Upper lobe of right lung (tissue), 1 donor: Measurements from ENCODE around the gene MKRN1. TPM values are rescaled to one million over a fixed set of nuclear protein-coding genes. Genes with fewer than 3 reads are reported as not detected.
"Not testable (repeated sequence)": the region's sequence is repeated elsewhere in the genome, so short reads cannot be mapped to it uniquely, and the experiment has no call there.

Source experiments
- ATAC-seq: fragments of 200-7000 bp; cut with Tn5 transposase; one replicate; pipeline ENCODE4 v1.9.1; 2020; ENCODE audit warnings: mild to moderate bottlenecking, moderate library complexity
- DNase-seq: peaks from one replicate; pipeline ENCODE4 v3.0.0-alpha.2; 2020
- H3K27ac ChIP-seq: fragments of 200-600 bp; one replicate; pipeline ENCODE4 v1.8.0; 2022
- H3K27me3 ChIP-seq: fragments of 200-600 bp; one replicate; pipeline ENCODE4 v1.8.0; 2022; ENCODE audit warnings: mild to moderate bottlenecking
- H3K36me3 ChIP-seq: fragments of 200-600 bp; one replicate; pipeline ENCODE4 v1.8.0; 2022
- H3K4me1 ChIP-seq: fragments of 200-600 bp; one replicate; pipeline ENCODE4 v1.8.0; 2022
- H3K4me3 ChIP-seq: fragments of 200-600 bp; one replicate; pipeline ENCODE4 v1.8.0; 2022; ENCODE audit warnings: mild to moderate bottlenecking
- H3K9me3 ChIP-seq: fragments of 200-600 bp; one replicate; pipeline ENCODE4 v1.8.0; 2022
- CTCF ChIP-seq: fragments of 200-600 bp; IDR thresholded peaks from one replicate; pipeline ENCODE4 v1.8.0; 2022; ENCODE audit warnings: antibody characterized with exemption
- intact Hi-C: fragments of 100-400 bp; cut with DNase I; formaldehyde crosslinking; loops from one replicate; pipeline ENCODE4 v1.11.0; 2022
- total RNA-seq: library from RNA; stranded (reverse); fragmentation: NEBNext Ultra II Directional; extraction: Animal tissue kit (Norgen Biotek cat#: 25700); gene quantifications from one replicate; pipeline ENCODE4 v1.2.1, GENCODE V29; 2021
- donor health status: DM: no; HTN: yes; CAD: no; lungs with severe emphysema.

MKRN1 gene
- total RNA-seq, 1 donor from 2014 or later, result 84.4 TPM

DNA sequence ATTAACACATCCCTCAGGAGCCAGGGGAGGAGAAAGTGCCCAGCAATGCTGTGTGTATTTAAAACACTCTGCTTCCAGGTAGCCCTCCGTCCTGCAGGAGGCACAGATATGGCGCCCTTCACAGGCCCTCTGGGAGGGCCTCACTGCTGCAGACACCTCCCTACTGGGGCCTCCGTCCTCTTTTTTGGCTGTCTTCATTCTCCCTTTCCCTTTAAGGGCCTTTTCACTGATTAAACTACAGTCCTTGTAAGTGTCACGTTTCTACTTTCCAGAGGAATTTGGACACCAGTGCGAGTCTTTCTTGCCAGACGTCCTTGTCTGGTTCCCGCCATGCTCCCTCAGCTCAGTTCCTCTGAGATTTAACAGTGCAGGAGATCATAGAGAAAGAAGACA lies 39.7 kb upstream of the MKRN1 start:
- no peak for DNase-seq
- H3K27ac ChIP-seq, result peak overlapping the region; percentile 1

DNA sequence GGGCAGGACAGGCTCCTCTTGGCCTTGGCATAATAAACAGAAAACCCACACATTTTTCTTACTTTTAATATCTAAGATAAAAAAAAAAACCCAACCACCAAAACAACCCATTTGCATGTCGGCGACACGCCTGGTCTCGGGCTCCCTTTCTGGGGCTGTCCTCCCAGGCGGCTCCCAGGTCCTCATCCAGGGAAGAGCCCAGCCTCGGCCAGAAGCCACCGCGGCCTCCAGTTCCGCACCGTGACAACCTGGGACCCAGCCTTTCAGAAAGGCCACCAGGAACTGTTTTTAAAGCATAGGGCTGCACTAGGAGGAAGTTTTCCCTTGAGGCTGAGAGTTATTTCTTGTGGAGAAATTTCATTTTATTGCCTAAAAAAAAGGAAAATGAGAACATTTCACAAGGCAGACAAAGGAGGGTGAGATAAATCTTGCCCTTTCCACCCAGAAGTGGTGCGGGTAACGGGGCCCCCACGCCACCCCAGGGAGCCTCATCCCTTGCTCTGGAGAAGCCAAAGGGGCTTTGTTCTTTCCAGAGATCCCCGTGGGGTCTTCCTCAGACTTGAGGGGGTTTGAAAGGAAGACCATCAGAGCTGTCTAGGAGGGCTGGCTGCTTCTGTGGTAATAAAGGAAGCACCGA lies 39.2 kb upstream of the MKRN1 start:
- no peaks in the 10 kb centered on the region for H3K4me1 ChIP-seq
- no peak for TF ChIP-seq CTCF
- DNase-seq (no peak), ATAC-seq (no peak)
- no peaks in the 10 kb centered on the region for H3K9me3 ChIP-seq
- intact Hi-C loops, result loop anchor here (5.0 kb wide), 1 partner anchor 134 kb away; no protein-coding TSS in a partner anchor
- H3K36me3 ChIP-seq, result no peaks in the 10 kb centered on the region
- no peaks in the 10 kb centered on the region for H3K27me3 ChIP-seq
- peak overlapping the region; percentile 1 for H3K27ac ChIP-seq
- H3K4me3 ChIP-seq, result no peak overlapping the region

More for the DNA sequence above, 39.7 kb upstream of the MKRN1 start:
- no peak for TF ChIP-seq CTCF
- Histone ChIP-seq H3K4me1 (no peaks in the 10 kb centered on the region), H3K4me3 (no peak overlapping the region), H3K9me3 (no peaks in the 10 kb centered on the region), H3K36me3 (no peaks in the 10 kb centered on the region), H3K27me3 (no peaks in the 10 kb centered on the region)
- no peak for ATAC-seq
- intact Hi-C loops, result loop anchor here (5.0 kb wide), 1 partner anchor 133 kb away; no protein-coding TSS in a partner anchor

- ATAC-seq (peak; percentile 98), DNase-seq (peak; percentile 92)
- intact Hi-C loops, result loop anchor here (5.0 kb wide), 1 partner anchor 135 kb away; no protein-coding TSS in a partner anchor
- H3K27ac ChIP-seq, result no peak overlapping the region
- no peaks in the 10 kb centered on the region for H3K4me1 ChIP-seq
- H3K4me3 ChIP-seq, result no peak overlapping the region
- H3K9me3 ChIP-seq, result no peaks in the 10 kb centered on the region
- H3K27me3 ChIP-seq, result no peaks in the 10 kb centered on the region
- peak; percentile 83 for TF ChIP-seq CTCF
- H3K36me3 ChIP-seq, result no peaks in the 10 kb centered on the region
Measured at GRCh38 chr7:140517546-140518369, 38.5 kb upstream of the MKRN1 start.

DNA sequence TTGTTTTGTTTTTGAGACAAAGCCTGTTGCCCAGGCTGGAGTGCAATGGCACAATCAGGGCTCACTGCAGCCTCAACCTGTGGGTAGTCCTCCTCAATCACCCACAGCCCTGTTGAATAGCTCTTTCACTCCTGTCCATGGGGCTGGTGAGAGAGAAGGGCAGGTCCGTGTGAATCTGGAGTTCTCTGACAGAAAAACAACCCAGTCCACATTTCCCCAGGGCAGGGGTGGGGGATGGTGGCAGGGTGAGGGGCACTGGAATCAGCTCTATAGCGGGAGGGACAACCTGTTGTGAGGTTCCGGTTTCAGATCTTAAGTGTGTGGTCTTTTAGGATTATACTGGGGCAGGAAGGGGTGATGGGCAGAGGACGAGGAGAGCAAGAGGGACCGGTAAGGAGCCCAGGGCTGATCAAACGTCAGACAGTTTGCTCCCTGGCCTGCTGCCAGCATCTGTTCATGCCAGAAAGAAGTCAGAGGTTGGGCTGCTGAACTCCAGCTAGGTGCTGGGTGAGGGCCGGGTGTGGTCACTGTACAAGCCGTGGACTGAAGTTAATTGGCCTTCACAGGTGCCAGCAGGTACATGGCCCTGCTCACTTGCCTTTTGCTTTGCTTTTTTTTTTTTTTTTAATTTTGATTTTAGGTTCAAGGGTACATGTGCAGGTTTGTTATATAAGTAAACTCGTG lies 33.2 kb upstream of the MKRN1 start:
- intact Hi-C loops, result no loop called here
- no peaks in the 10 kb centered on the region for H3K27me3 ChIP-seq
- ATAC-seq (peak; percentile 58), DNase-seq (peak; percentile 71)
- TF ChIP-seq CTCF, result no peak
- H3K4me3 ChIP-seq, result no peak overlapping the region
- no peak overlapping the region for H3K27ac ChIP-seq
- no peaks in the 10 kb centered on the region for H3K4me1 ChIP-seq
- no peaks in the 10 kb centered on the region for H3K36me3 ChIP-seq
- no peaks in the 10 kb centered on the region for H3K9me3 ChIP-seq

- Histone ChIP-seq H3K27ac (no peak overlapping the region), H3K4me1 (no peaks in the 10 kb centered on the region), H3K9me3 (no peaks in the 10 kb centered on the region), H3K4me3 (no peak overlapping the region), H3K27me3 (no peaks in the 10 kb centered on the region), H3K36me3 (no peaks in the 10 kb centered on the region)
- intact Hi-C loops, result no loop called here
- TF ChIP-seq CTCF, result no peak
- DNase-seq (no peak), ATAC-seq (no peak)
Measured at GRCh38 chr7:140509789-140510188, 30.5 kb upstream of the MKRN1 start.

- H3K27ac ChIP-seq, DNase-seq, H3K27me3 ChIP-seq, H3K4me1 ChIP-seq, ATAC-seq, H3K36me3 ChIP-seq, H3K4me3 ChIP-seq, H3K9me3 ChIP-seq, intact Hi-C loops: not testable (repeated sequence)
Measured at GRCh38 chr7:140507556-140507955, 28.3 kb upstream of the MKRN1 start.
